ENCODE measurements around the gene ATP9A. TPM values are rescaled to one million over a fixed set of nuclear protein-coding genes. Genes with fewer than 3 reads are reported as not detected.

Gene ATP9A
- total and polyA plus RNA-seq, 2 of the 4 experiments (the other 2 are of a cell fraction), result 10.6 to 22.4 TPM

- Histone ChIP-seq H3K9ac (ENCODE audit: low read depth, low read length) (no peak overlapping the region), H3K4me3 (ENCODE audit: insufficient read depth, low read depth, low read length) (no peak overlapping the region), H2BK5ac (ENCODE audit: low read depth, low read length, poor library complexity, severe bottlenecking) (no peak overlapping the region), H3K36me3 (ENCODE audit: control insufficient read depth, insufficient read depth, low read length) (no peaks in the 10 kb centered on the region), H3K4me1 (ENCODE audit: control insufficient read depth, insufficient read depth, low read length) (peaks cover 14% of the 10 kb centered on the region), H2BK120ac (ENCODE audit: low read depth, low read length) (no peak overlapping the region), H4K91ac (ENCODE audit: insufficient read depth, low read depth, low read length) (no peak overlapping the region), H4K5ac (ENCODE audit: low read depth, low read length) (no peak overlapping the region), H3K27ac (ENCODE audit: insufficient read depth, low read length) (no peak overlapping the region), H3K4me2 (ENCODE audit: low read depth, low read length) (no peak overlapping the region), H3K27me3 (ENCODE audit: control insufficient read depth, insufficient read depth, low read length) (no peaks in the 10 kb centered on the region), H2AK5ac (ENCODE audit: low read depth, low read length) (no peak overlapping the region), H2AK9ac (replicated peaks; ENCODE audit: low read depth, low read length, poor library complexity) (no peak overlapping the region), H3K79me1 (ENCODE audit: low read depth in 1 of 2, low read length in 2 of 2) (peaks cover 13 to 89% of the 10 kb centered on the region in 2 experiments), H2BK15ac (ENCODE audit: low read depth, low read length) (no peak overlapping the region), H4K20me1 (ENCODE audit: insufficient read depth, low read length) (peaks cover 18% of the 10 kb centered on the region), H2BK20ac (ENCODE audit: low read depth, low read length) (no peak overlapping the region), H3K4ac (ENCODE audit: low read depth, low read length) (0 out of 2 replicates have a peak overlapping the region, but pooled peaks have one; percentile 51), H4K8ac (ENCODE audit: low read depth in 2 of 2, low read length in 2 of 2) (no peak overlapping the region), H3K18ac (ENCODE audit: low read depth, low read length) (no peak overlapping the region), H3K56ac (ENCODE audit: extremely low read depth, insufficient read depth, low read length) (no peak overlapping the region), H2AFZ (replicated peaks; ENCODE audit: low read length, poor library complexity) (no peak overlapping the region), H3K23ac (ENCODE audit: low read depth, low read length) (no peak overlapping the region), H3K9me1 (ENCODE audit: insufficient read depth, low read length) (peaks cover 25% of the 10 kb centered on the region), H3K9me3 (ENCODE audit: control insufficient read depth, insufficient read depth, low read length) (no peaks in the 10 kb centered on the region), H3K14ac (replicated peaks; ENCODE audit: low read depth, low read length) (no peak overlapping the region)
- in situ Hi-C loops (cut with MboI; ENCODE audit: low sequenced_read_pairs) (no loop called here), intact Hi-C loops (cut with micrococcal nuclease) (no loop called here), dilution Hi-C loops (cut with HindIII; ENCODE audit: low sequenced_read_pairs, unreplicated experiment) (no loop called here)
- CTCF ChIA-PET, result no interaction called here
- POLR2A ChIA-PET (ENCODE audit: unreplicated experiment), result no interaction called here
- WGBS, 2 experiments (ENCODE audit: extremely low coverage in 2 of 2, insufficient read length in 1 of 2), result 93% methylated on average over 3 of the region's 11 CpGs; no CpG with 5 or more reads in 1 of the 2 experiments
- no TSS peak for BruUV-seq (replicated peaks)
- ATAC-seq (ENCODE audit: low read depth) (no peak), DNase-seq (no peak)
- TF ChIP-seq NFE2L2 (IDR thresholded peaks at IDR 0.05; ENCODE audit: low read depth, low read length) (no peak), CEBPB (IDR thresholded peaks at IDR 0.05; ENCODE audit: low read depth, low read length) (no peak), USF2 (IDR thresholded peaks at IDR 0.05; ENCODE audit: low read depth, low read length) (no peak), FOS (IDR thresholded peaks at IDR 0.05; ENCODE audit: low read depth, low read length) (no peak), MXI1 (IDR thresholded peaks at IDR 0.05; ENCODE audit: borderline replicate concordance, low read depth, low read length) (no peak), MAFK (IDR thresholded peaks at IDR 0.05; ENCODE audit: low read depth, low read length) (no peak), SMC3 (IDR thresholded peaks at IDR 0.05; ENCODE audit: low read depth, low read length) (no peak), CTCF (conservative IDR thresholded peaks at IDR 0.05; ENCODE audit: low read depth, low read length) (no peak), RFX5 (IDR thresholded peaks at IDR 0.05; ENCODE audit: low read depth, low read length) (no peak), RCOR1 (IDR thresholded peaks at IDR 0.05; ENCODE audit: insufficient replicate concordance, low read length) (no peak), MAZ (IDR thresholded peaks at IDR 0.05; ENCODE audit: borderline replicate concordance, low read depth, low read length) (no peak), BHLHE40 (IDR thresholded peaks at IDR 0.05; ENCODE audit: low read depth, low read length) (no peak), POLR2A (IDR thresholded peaks at IDR 0.05; ENCODE audit: low read depth, low read length) (no peak), ELK1 (IDR thresholded peaks at IDR 0.05; ENCODE audit: borderline replicate concordance, low read depth, low read length) (no peak), RAD21 (IDR thresholded peaks at IDR 0.05; ENCODE audit: low read length) (no peak)
Measured at GRCh38 chr20:51735728-51736600, 32.2 kb downstream of the ATP9A start.
